Effector memory CD4-positive, alpha-beta T cell (primary cell): ENCODE results near the gene CDH4.

Experiments
- DNase-seq, 3 donors: peaks; one replicate each; pipeline ENCODE4 v3.0.0-alpha.2; 2020
- H3K27ac ChIP-seq: 2 replicates; pipeline ENCODE4 v1.7.0; 2013; ENCODE audit warnings: mild to moderate bottlenecking, low read length, moderate library complexity; ENCODE audit not compliant: insufficient read depth, poor library complexity, severe bottlenecking
- H3K27me3 ChIP-seq: replicated peaks from 2 replicates; pipeline ENCODE4 v1.7.0; 2013; ENCODE audit warnings: mild to moderate bottlenecking, low read length; ENCODE audit not compliant: insufficient read depth, control insufficient read depth, poor library complexity, severe bottlenecking
- H3K36me3 ChIP-seq: 2 replicates; pipeline ENCODE4 v1.7.0; 2013; ENCODE audit warnings: mild to moderate bottlenecking, low read length, moderate library complexity; ENCODE audit not compliant: control insufficient read depth, insufficient read depth
- H3K4me1 ChIP-seq: 2 replicates; pipeline ENCODE4 v1.7.0; 2013; ENCODE audit warnings: low read length, mild to moderate bottlenecking; ENCODE audit not compliant: control insufficient read depth, insufficient read depth, poor library complexity, severe bottlenecking
- H3K4me3 ChIP-seq: 2 replicates; pipeline ENCODE4 v1.7.0; 2013; ENCODE audit warnings: low read length, low read depth, mild to moderate bottlenecking; ENCODE audit not compliant: insufficient read depth, poor library complexity, severe bottlenecking
- H3K9me3 ChIP-seq: 2 replicates; pipeline ENCODE4 v1.7.0; 2013; ENCODE audit warnings: mild to moderate bottlenecking, low read length, moderate library complexity; ENCODE audit not compliant: control insufficient read depth

Gene CDH4

DNA sequence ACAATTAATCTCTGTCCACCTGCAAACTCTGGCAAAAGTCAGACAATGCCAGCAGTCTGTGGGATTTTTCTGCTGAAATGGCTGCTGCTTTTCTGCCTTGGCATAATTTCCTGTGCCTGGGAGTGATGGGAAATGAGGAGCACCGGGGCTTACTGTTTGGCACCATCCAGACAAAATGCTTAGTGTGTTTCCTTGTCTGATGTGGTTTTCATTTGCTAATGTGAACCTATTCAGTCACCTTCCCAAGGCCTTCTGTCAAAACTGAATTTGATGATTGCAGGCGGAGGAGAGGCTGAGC, 56.4 kb downstream of the CDH4 start:
- no peak overlapping the region for H3K4me3 ChIP-seq
- H3K4me1 ChIP-seq: no peaks in the 10 kb centered on the region
- no peaks in the 10 kb centered on the region for H3K36me3 ChIP-seq
- H3K27me3 ChIP-seq: no peaks in the 10 kb centered on the region
- no peak overlapping the region for H3K27ac ChIP-seq
- H3K9me3 ChIP-seq: no peaks in the 10 kb centered on the region
- DNase-seq: no peak

DNA sequence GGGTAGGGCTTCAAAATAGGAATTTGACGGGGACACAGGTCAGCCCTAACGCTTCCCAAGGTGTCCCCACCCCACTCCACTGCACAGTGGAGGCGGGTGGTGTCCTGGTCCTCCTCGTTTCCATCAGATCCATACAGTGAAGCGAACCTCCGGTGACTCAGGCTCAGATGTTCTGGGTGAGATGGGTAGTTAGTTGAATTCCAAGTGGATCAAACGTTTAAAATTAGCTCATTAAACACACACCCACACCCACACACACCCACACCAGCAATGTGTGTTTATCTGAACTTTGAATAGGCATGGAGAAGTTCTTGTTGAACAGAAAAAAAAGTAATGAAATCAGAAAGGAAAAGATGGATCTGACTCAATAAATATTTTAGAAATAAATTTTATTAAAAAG, 58.9 kb downstream of the CDH4 start:
- Histone ChIP-seq H3K27me3 (no peaks in the 10 kb centered on the region), H3K27ac (no peak overlapping the region), H3K9me3 (no peaks in the 10 kb centered on the region), H3K36me3 (no peaks in the 10 kb centered on the region), H3K4me3 (no peak overlapping the region), H3K4me1 (no peaks in the 10 kb centered on the region)
- no peak for DNase-seq

DNA sequence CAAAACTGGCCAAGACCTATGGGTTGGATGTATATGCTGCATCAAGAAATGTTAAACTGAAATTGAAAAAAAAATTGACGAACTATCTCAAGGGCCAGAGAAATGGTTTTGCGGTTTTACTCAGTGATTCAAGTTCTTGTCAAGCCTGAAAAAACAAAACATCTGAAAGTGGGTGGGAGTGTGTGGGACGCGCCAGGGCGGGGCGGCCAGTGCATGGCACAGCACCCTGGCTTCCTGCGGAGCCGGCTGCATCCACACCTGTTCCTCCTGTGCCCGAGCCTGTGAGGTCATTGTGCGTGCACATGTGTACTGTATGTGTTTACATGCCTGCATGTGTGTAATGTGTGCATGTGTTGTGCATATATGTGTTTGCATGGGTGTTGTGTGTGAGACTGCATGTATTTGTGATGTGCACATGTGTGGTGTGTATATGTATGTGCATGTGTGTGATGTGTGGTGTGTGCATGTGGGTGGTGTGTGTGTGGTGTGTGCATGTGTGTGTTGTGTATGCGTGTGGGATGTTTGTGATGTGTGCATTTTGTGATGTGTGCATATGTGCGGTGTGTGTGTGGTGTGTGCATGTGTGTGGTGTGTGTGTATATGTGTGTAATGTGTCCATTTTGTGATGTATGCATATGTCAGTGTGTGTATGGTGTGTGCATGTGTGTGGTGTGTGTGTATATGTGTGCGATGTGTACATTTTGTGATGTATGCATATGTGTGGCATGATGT, 59.8 kb downstream of the CDH4 start:
- Histone ChIP-seq H3K4me3 (no peak overlapping the region), H3K4me1 (no peaks in the 10 kb centered on the region), H3K9me3 (no peaks in the 10 kb centered on the region), H3K27ac (no peak overlapping the region), H3K36me3 (no peaks in the 10 kb centered on the region), H3K27me3 (no peaks in the 10 kb centered on the region)
- DNase-seq: no peak

DNA sequence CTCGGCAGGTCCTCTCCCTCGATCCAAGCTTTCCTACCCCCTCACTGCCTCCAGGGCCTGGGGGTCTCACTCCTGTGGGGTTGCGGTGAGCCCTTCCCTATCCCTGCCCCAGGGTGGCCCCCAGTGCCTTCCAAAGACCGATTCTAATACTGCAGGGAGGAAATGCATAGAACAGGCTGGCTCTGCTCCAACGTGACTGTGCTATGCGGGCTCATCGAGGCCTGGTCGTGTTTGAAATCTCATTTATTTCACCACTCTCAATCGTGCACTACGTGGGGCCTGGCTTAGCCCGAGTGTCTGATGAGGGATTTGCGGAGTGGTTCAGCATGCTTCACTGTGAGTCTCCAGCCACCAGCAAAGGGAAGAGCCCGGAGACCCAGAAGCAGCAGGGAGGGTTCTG, 60.9 kb downstream of the CDH4 start:
- H3K27me3 ChIP-seq: no peaks in the 10 kb centered on the region
- no peak for DNase-seq
- no peaks in the 10 kb centered on the region for H3K4me1 ChIP-seq
- no peak overlapping the region for H3K4me3 ChIP-seq
- no peaks in the 10 kb centered on the region for H3K36me3 ChIP-seq
- no peaks in the 10 kb centered on the region for H3K9me3 ChIP-seq
- no peak overlapping the region for H3K27ac ChIP-seq

DNA sequence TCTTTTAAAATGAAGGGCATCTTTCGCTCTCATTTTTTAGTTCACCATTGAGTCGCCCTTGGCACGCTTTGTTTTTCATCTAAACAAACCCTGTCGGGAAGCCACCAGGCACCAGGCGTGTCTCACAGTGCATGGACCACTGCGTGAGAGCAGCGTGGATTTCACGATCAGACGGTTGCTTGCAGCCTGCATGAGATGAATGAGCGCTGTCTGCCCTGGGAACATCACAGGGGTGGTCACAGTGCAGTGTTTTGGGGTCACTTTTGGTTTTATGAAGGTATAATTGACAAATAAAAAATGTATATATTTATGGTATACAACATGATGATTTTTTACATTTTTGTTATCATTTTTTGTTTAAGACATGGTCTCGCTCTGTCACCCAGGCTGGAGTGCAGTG, 61.3 kb downstream of the CDH4 start:
- Histone ChIP-seq H3K27me3 (no peaks in the 10 kb centered on the region), H3K4me3 (no peak overlapping the region), H3K9me3 (no peaks in the 10 kb centered on the region), H3K4me1 (no peaks in the 10 kb centered on the region), H3K36me3 (no peaks in the 10 kb centered on the region), H3K27ac (no peak overlapping the region)
- no peak for DNase-seq

DNA sequence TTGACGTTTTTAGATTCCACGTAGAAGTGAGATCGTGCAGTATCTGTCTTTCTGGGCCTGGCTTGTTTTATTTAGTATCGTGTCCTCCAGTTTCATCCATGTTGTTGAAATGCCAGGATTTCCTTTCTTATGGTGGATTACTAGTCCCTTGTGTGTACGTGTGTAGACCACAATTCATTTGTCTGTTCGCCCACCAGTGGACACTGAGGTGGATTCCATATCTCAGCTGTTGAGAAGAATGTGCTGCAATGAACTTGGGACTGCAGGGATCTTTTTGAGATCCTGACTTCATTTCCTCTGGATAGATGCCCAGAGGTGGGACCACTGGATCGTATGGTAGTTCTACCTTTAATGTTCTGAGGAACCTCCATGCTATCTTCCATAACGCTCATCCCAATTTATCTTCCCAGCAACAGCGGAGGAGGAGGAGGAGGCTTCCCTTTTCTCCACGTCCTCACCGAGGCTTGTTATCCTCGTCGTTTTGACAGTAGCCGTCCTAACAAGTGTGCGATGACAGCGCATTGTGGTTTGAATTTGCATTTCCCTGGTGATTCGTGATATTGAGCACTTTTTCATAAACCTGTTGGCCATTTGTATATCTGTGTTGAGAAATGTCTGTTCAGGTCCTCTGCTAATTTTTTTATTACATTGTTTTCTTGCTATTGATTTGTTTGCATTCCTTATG, 62.4 kb downstream of the CDH4 start:
- Histone ChIP-seq H3K9me3 (no peaks in the 10 kb centered on the region), H3K4me3 (no peak overlapping the region), H3K36me3 (no peaks in the 10 kb centered on the region)

DNA sequence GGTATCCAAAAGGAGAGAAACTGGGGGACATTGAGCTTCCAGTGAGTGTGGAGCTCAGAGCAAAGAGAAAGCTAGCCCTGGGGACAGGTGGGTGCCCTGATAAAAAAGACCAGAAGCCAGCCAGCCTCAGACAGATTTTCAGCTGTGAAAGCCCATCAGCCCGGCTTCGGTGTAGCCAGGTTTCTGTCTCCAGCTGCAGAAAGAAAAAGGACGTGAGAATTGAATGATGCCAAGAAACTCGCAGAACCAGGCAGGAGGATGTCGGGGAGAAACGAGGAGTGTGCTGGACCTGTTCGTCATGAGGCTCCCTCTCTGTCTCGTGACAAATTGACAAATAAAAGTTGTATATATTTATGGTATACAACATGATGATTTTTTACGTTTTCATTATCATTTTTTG, 63.3 kb downstream of the CDH4 start:
- no peaks in the 10 kb centered on the region for H3K27me3 ChIP-seq
- H3K4me1 ChIP-seq: no peaks in the 10 kb centered on the region
- no peak overlapping the region for H3K27ac ChIP-seq
- no peak for DNase-seq
- no peak overlapping the region for H3K4me3 ChIP-seq
- no peaks in the 10 kb centered on the region for H3K36me3 ChIP-seq
- no peaks in the 10 kb centered on the region for H3K9me3 ChIP-seq

More for the DNA sequence above, 62.4 kb downstream of the CDH4 start:
- Histone ChIP-seq H3K27me3 (no peaks in the 10 kb centered on the region), H3K27ac (no peak overlapping the region), H3K4me1 (no peaks in the 10 kb centered on the region)
- DNase-seq: no peak

DNA sequence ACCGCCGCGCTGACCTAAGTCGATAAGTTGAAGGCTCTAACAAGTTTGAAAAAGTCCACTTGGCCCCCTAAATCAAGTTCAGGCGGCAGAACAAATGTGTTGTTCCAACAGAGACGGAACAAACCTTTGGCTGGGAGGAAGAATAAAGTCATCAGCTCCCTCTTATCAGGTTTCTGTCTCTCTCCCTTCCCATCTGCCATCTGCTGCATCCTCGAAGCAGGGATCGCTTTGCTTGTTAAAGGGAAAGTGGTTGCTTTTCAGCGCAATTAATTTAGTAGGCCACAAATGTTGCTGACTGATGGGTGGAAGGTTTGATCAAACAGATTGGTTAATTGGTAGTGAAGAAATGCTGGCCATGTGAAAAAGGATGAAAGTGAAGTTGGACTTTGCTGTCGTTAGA, 64.3 kb downstream of the CDH4 start:
- H3K9me3 ChIP-seq: no peaks in the 10 kb centered on the region
- H3K27me3 ChIP-seq: no peaks in the 10 kb centered on the region
- no peak for DNase-seq
- H3K36me3 ChIP-seq: no peaks in the 10 kb centered on the region
- no peak overlapping the region for H3K27ac ChIP-seq
- no peaks in the 10 kb centered on the region for H3K4me1 ChIP-seq
- H3K4me3 ChIP-seq: no peak overlapping the region

DNA sequence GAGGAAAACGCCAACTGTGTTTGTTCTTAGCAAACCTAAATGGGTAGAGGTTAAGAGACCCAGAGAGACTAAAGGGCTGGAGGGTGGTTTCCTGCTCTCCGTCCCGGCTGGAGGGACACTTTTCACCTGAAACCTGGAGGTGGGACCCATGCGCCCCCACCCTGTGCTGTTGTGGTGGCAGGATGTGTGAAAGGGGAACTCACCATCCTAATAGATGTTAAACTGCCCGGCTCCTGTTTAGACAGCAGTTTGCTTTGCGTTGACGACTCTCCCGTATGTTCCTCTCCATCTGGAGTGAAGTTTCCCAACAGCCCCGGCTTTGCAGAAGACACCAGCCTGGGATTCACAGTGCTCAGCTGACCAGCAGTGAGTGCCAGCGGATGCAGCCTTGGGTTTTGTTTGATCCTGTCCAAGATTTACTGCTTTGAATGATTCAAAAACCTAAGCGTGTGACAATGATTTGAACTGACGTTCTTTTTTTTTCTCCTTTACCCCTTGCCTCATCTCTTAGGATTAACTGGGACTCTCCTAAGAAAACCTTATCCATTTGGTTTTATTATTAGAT, 66.0 kb downstream of the CDH4 start:
- DNase-seq: no peak
- no peak overlapping the region for H3K4me3 ChIP-seq
- no peaks in the 10 kb centered on the region for H3K4me1 ChIP-seq
- H3K27ac ChIP-seq: no peak overlapping the region
- H3K36me3 ChIP-seq: no peaks in the 10 kb centered on the region
- H3K9me3 ChIP-seq: no peaks in the 10 kb centered on the region
- H3K27me3 ChIP-seq: no peaks in the 10 kb centered on the region

DNA sequence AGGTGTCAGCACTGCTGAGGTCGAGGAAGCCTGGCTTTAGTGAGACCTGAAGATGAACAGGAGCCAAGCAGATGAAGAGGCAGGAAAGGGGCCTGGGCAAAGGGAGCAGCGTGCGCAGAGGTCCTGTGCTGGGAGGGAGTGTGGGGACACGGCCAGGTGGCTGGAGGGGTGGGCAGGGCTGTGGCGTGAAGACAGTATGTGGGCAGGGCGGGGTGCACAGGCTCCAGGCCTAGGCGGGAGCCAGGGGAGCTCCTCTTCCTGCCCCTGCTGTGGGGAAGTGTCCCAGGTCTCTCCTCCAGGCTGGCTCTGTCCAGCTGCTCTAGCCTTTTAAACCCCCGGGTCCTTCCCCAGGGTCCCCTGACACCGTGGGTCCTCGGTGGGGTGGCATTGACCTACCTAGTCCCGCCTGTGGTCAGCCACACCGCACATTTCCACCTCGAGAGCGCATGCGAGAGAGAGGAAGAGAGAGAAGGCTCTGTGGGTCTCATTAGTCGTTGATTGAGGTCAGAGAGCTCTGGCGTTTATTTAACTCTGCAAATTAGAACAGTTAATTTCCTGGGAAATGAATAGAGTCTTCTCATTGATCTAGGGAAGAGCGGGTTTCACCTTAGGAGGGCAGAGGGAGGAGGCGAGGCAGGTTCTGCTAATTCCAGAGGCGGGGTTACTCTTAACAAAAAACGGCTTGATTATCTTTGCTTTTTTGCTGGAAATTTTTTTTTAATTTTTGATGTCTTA, 68.8 kb downstream of the CDH4 start:
- Histone ChIP-seq H3K4me3 (no peak overlapping the region), H3K4me1 (no peaks in the 10 kb centered on the region)

More for the DNA sequence above, 68.8 kb downstream of the CDH4 start:
- H3K9me3 ChIP-seq: no peaks in the 10 kb centered on the region
- no peak for DNase-seq
- no peaks in the 10 kb centered on the region for H3K36me3 ChIP-seq
- H3K27ac ChIP-seq: no peak overlapping the region
- H3K27me3 ChIP-seq: no peaks in the 10 kb centered on the region
